Spinal cord (tissue), 10 donors: ENCODE measurements around the gene RPL13A. TPM values are rescaled to one million over a fixed set of nuclear protein-coding genes. Genes with fewer than 3 reads are reported as not detected.
"Not testable (repeated sequence)": the region's sequence is repeated elsewhere in the genome, so short reads cannot be mapped to it uniquely, and the experiment has no call there.

Experiments
- DNase-seq, 6 donors: peaks; one replicate each; pipeline versions ENCODE4 v3.0.0 to v3.0.0-alpha.2; 2013 to 2015; ENCODE audit warnings: low spot score in 6 of 6, low read depth in 4 of 6
- H3K27ac ChIP-seq: one replicate; pipeline ENCODE4 v1.5.1; 2013; ENCODE audit warnings: low read depth, low read length, control low read depth
- H3K27me3 ChIP-seq: one replicate; pipeline ENCODE4 v1.6.1; 2013; ENCODE audit warnings: low read length; ENCODE audit not compliant: control insufficient read depth, insufficient read depth
- H3K36me3 ChIP-seq: one replicate; pipeline ENCODE4 v1.6.1; 2013; ENCODE audit warnings: low read length; ENCODE audit not compliant: control insufficient read depth, insufficient read depth
- H3K4me1 ChIP-seq: one replicate; pipeline ENCODE4 v1.6.1; 2013; ENCODE audit warnings: low read length; ENCODE audit not compliant: control insufficient read depth, insufficient read depth
- H3K4me3 ChIP-seq: one replicate; pipeline ENCODE4 v1.5.1; 2013; ENCODE audit warnings: low read depth, low read length, control low read depth
- H3K9me3 ChIP-seq: one replicate; pipeline ENCODE4 v1.6.1; 2013; ENCODE audit warnings: low read length; ENCODE audit not compliant: control insufficient read depth, insufficient read depth
- WGBS: methylation state at CpG from one replicate; pipeline ENCODE4 v1.1.5; 2013; ENCODE audit warnings: missing lambda C conversion rate; ENCODE audit not compliant: insufficient coverage; 5-methylcytosine and 5-hydroxymethylcytosine counted together
- polyA plus RNA-seq, 2 donors: library from polyadenylated mRNA; unstranded; fragments of 120-200 nt; gene quantifications; one replicate each; pipeline ENCODE4 v1.2.1, GENCODE V29; 2013; ENCODE audit not compliant: insufficient read length in 2 of 2
- total RNA-seq, 2 donors: library from RNA; depleted of rRNA in 1 of 2; stranded (reverse); fragments of 120-200 nt in 1 of 2; fragments of >200 nt in 1 of 2; gene quantifications; one replicate each; pipeline versions ENCODE4 v1.2.3 to v1.2.4, GENCODE V29; 2013 to 2014
- donor health status: healthy.

RPL13A gene
- total and polyA plus RNA-seq, 4 donors: 1,320 to 2,994 (median 2,002) TPM

- no peaks in the 10 kb centered on the region for H3K9me3 ChIP-seq
- peak; percentile 88 to 99 (median 92) for DNase-seq
- H3K36me3 ChIP-seq: peaks cover 28% of the 10 kb centered on the region
- H3K4me1 ChIP-seq: peaks cover 24% of the 10 kb centered on the region
- peaks cover 44% of the 10 kb centered on the region for H3K27me3 ChIP-seq
- peak overlapping the region; percentile 86 for H3K27ac ChIP-seq
- WGBS: under 1% methylated on average over 42 of the region's 47 CpGs
- H3K4me3 ChIP-seq: peak overlapping the region; percentile 59
Measured at GRCh38 chr19:49443366-49444099, 43.9 kb upstream of the RPL13A start.

GRCh38 chr19:49444100-49444700 lies 43.2 kb upstream of the RPL13A start:
- H3K36me3 ChIP-seq: peaks cover 34% of the 10 kb centered on the region
- H3K4me1 ChIP-seq: peaks cover 24% of the 10 kb centered on the region
- H3K4me3 ChIP-seq, H3K9me3 ChIP-seq, DNase-seq, H3K27ac ChIP-seq: not testable (repeated sequence)
- H3K27me3 ChIP-seq: peaks cover 38% of the 10 kb centered on the region
- 60% methylated on average over 1 of the region's 5 CpGs for WGBS

GRCh38 chr19:49445997-49446396 lies 41.4 kb upstream of the RPL13A start:
- 80% methylated on average over 3 of the region's 3 CpGs for WGBS
- no peak for DNase-seq
- Histone ChIP-seq H3K4me1 (peaks cover 34% of the 10 kb centered on the region), H3K27me3 (peaks cover 20% of the 10 kb centered on the region), H3K36me3 (peaks cover 42% of the 10 kb centered on the region), H3K4me3 (no peak overlapping the region), H3K27ac (no peak overlapping the region), H3K9me3 (no peaks in the 10 kb centered on the region)

DNA sequence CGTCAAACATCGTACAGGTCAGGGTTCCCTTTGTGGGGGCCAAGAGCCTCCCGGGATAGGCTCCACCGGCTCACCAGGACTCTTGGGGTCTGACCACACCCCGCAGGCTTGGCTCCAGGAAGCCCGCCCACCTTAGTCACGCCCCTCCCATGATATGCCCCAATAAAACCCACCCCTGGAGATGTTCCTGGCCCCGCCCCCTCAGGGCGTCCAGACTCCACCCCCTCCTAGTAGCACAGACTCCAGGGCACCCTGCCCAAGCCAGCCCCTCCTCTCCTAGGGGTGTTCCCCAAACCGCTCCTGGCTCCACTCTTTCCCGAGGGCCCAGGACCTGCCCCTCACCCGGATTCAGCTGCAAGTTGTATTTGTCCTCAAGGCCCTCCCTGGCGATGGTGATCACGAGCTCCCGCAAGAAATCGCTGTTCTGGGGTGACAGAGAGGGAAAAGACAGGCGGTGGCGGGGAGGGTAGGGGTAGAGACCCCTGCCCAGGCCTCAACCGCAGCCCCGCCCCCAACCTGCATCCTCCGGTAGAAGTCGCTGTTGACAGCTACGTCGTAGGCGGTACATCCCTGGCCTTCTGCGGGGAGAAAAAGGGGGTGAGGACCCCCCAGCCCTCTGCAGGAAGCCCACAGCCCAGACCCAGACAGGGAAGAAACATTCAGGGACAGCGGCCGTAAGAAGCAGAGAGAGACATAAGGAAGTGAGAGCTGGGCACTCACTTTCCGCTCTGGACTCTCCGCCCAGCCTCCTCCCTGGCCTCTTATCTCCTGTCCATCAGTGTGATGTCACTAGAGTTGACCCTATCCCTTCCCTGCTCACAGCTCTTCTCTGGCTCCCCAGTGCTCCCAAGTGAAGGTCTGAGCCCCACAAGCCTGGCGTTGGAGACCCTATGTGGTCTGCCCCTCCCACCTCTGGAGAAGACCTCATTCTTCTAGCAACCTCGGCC lies 39.6 kb upstream of the RPL13A start:
- Histone ChIP-seq H3K36me3 (peaks cover 42% of the 10 kb centered on the region), H3K4me3 (no peak overlapping the region), H3K27me3 (peaks cover 2% of the 10 kb centered on the region), H3K27ac (no peak overlapping the region), H3K4me1 (peaks cover 32% of the 10 kb centered on the region), H3K9me3 (no peaks in the 10 kb centered on the region)
- 53% methylated on average over 29 of the region's 32 CpGs for whole genome bisulfite sequencing
- DNase-seq: no peak

DNA sequence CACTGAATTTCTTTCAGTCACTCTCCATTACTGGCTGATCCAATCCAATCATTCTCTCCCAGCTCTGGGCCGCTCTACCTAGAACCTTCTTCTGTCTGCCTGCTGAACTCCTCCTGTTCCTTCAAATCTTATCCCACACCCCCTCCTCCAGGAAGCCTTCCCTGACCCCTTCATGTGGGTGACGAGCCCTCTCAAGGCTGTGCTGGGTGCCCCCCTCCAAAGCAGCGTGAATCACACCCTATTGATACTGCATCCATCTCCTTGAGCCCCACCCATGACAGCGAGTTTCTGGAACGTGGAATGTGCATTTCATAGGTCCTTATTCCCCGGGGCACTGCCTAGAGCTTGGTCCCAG lies 39.0 kb upstream of the RPL13A start:
- Histone ChIP-seq H3K4me3 (no peak overlapping the region), H3K27me3 (no peaks in the 10 kb centered on the region), H3K9me3 (no peaks in the 10 kb centered on the region), H3K4me1 (peaks cover 29% of the 10 kb centered on the region), H3K36me3 (peaks cover 42% of the 10 kb centered on the region), H3K27ac (no peak overlapping the region)
- 95% methylated on average over 4 of the region's 6 CpGs for WGBS
- no peak for DNase-seq

DNA sequence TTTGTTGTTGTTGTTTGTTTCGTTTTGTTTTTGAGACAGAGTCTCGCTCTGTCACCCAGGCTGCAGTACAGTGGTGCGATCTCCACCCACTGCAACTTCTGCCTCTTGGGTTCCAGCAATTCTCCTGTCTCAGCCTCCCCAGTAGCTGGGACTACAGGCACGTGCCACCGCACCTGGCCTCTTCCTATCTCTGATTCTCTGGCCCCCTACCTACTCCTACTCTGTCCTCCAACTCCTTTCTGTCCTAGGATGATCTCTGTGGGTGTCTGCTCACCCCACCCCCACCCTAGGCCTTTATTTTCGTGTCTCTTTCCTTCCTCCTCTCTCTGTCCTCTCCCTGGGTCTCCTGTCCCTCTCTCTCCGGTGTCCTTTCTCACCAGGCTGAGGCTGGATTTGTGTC lies 37.0 kb upstream of the RPL13A start:
- no peak overlapping the region for H3K27ac ChIP-seq
- no peaks in the 10 kb centered on the region for H3K9me3 ChIP-seq
- H3K4me1 ChIP-seq: peaks cover 36% of the 10 kb centered on the region
- no peaks in the 10 kb centered on the region for H3K27me3 ChIP-seq
- 93% methylated on average over 4 of the region's 7 CpGs for WGBS
- H3K36me3 ChIP-seq: peaks cover 41% of the 10 kb centered on the region
- no peak for DNase-seq
- no peak overlapping the region for H3K4me3 ChIP-seq

GRCh38 chr19:49451430-49452181 lies 35.8 kb upstream of the RPL13A start, which contains the start of gene PIH1D1:
Gene PIH1D1, minus strand, starts transcription at chr19:49451814. Its CDS starts 240 bp downstream, at chr19:49451574.
- H3K4me1 ChIP-seq: peaks cover 36% of the 10 kb centered on the region
- peak within 1 kb of the TSS; percentile 100 for H3K27ac ChIP-seq
- under 1% methylated on average over 42 of the region's 42 CpGs for WGBS

DNA sequence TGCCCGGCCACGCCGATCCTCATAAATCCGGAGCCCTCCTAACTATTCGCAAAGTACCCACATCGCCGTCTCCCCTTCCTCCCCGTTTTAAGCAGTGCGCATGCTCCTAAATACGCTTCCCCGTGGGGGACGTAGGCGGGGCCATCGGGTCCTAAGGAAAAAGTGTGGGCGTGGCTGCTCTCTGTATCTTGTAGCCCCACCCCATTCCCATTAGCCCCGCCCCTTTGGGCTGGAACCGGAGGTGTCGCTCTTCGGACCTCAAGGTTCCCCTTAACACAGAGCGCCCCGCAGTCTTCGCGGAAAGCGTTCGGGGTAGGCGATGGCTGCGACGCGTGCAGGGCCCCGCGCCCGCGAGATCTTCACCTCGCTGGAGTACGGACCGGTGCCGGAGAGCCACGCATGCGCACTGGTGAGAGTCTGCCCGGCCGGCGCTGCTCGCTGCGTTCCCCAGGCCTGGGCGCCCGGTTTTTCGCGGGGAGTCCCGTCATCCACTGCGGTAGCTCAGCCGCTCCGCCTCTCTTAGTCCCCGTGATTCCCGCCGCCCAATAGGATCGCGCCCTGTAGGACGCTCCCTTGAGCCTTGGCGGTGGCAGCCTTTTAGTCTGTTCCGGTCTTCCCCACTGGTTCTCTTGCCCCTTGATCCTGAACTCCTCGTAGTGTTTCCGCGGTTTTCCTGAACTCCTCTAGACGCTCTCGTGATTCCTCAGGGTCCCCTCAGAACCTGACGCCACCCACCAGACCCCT lies 34.2 kb upstream of the RPL13A start, which contains the start of gene ALDH16A1:
Gene ALDH16A1, plus strand, starts transcription at position 213 of the 744 bp plus-strand sequence. Its CDS starts 107 bp downstream, at position 320.
- 0% methylated on average over 66 of the region's 66 CpGs for WGBS
- Histone ChIP-seq H3K4me1 (peaks cover 36% of the 10 kb centered on the region), H3K4me3 (peak within 1 kb of the TSS; percentile 89), H3K36me3 (peaks cover 18% of the 10 kb centered on the region), H3K9me3 (no peaks in the 10 kb centered on the region), H3K27me3 (no peaks in the 10 kb centered on the region), H3K27ac (peak within 1 kb of the TSS; percentile 100)
- DNase-seq: peak; percentile 93 to 99 (median 97)

More at GRCh38 chr19:49451430-49452181, 35.8 kb upstream of the RPL13A start, which contains the start of gene PIH1D1:
- DNase-seq: peak; percentile 92 to 100 (median 98)
- H3K36me3 ChIP-seq: peaks cover 33% of the 10 kb centered on the region
- peak within 1 kb of the TSS; percentile 89 for H3K4me3 ChIP-seq
- no peaks in the 10 kb centered on the region for H3K27me3 ChIP-seq
- no peaks in the 10 kb centered on the region for H3K9me3 ChIP-seq
